HK-2 (cell line): Measurements from ENCODE around the gene MRPS33.
"Not testable (repeated sequence)": the region's sequence is repeated elsewhere in the genome, so short reads cannot be mapped to it uniquely, and the experiment has no call there.

Experiments
- DNase-seq: peaks from one replicate; pipeline ENCODE4 v3.0.0-alpha.2; 2018; ENCODE audit not compliant: unreplicated experiment

Gene MRPS33

GRCh38 chr7:141014524-141015395 is at the start of gene MRPS33:
Gene MRPS33 (minus strand): TSS chr7:141014952. CDS start chr7:141010633, 4,319 bp downstream.
- DNase-seq = peak; percentile 96

- DNase-seq = no peak
These were observed 43.0 kb upstream of the MRPS33 start for GRCh38 chr7:141057788-141058187.

GRCh38 chr7:141055146-141055545 is 40.4 kb upstream of the MRPS33 start:
- no peak for DNase-seq

- DNase-seq = peak; percentile 89
These were observed 38.9 kb upstream of the MRPS33 start for GRCh38 chr7:141053626-141054025.

DNA sequence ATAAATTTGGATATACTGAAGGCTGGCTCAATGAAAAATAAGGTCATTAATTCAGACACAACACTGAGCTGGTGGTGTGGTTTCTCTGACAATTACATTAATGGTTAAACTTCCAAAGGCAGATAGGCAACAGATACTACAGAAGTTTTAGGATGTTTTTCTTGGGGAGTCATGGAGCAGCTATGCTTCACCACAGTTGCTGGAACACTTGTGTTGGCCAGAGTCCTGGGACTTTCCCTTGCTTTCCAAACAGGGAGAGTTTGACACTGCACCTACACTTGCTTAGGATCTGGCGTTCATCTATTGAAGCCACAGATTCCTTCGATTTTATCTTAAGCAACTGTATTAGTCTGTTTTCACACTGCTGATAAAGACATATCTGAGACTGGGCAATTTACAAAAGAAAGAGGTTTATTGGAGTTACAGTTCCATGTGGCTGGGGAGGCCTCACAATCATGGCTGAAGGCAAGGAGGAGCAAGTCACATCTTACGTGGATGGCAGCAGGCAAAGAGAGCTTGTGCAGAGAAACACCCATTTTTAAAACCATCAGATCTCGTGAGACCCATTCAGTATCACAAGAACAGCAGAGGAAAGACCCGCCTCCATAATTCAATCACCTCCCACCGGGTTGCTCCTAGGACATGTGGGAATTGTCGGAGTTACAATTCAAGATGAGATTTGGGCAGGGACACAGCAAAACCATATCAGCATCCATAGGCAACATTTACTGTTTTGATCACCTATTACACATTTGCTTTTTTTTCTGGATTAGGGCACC is 31.3 kb upstream of the MRPS33 start:
- peak; percentile 64 for DNase-seq

- peak; percentile 80 for DNase-seq
These were observed 30.5 kb upstream of the MRPS33 start for GRCh38 chr7:141045126-141045841.

DNA sequence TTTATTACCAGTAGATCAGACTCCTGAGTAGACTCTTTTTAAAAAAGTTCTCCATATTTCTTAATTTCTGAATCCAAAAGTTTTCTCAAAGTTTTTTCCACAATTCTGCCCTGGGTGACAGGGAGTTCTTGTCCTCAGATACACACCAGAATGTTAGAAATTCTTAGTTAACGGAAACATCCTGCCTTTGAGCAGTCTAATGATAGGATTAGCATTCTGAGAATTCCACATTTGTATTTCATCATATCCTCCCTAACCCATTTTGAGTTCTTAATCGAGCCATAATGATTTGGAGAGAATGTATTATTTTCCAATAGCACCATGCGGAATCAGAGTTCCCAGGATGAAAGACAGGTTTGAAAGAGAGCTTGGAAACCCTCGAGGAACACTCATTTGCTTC is 28.9 kb upstream of the MRPS33 start:
- DNase-seq = no peak

GRCh38 chr7:141042222-141043193 is 27.8 kb upstream of the MRPS33 start:
- no peak for DNase-seq

DNA sequence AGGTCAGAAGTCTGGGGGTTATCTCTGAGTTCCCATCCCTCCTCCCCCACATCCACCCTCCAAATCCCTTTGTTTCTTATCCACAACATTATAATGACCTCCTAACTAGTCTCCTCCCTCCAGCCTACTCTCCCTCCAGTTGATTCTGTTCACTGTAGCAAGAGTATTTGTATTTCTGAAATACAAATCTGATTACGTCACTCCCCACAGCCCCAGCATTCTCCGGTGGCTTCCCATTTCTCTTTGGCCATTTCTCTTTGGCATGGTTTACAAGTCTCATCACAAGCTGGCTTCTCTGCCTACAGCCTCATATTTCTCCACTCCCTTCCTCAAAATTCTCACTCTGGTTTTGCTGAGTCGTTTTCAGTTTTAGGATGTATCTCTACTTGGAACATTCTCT is 24.6 kb upstream of the MRPS33 start:
- DNase-seq = no peak

- not testable (repeated sequence) for DNase-seq
These were observed 23.3 kb upstream of the MRPS33 start for GRCh38 chr7:141038100-141038499.

- DNase-seq = not testable (repeated sequence)
These were observed 18.0 kb upstream of the MRPS33 start for GRCh38 chr7:141032539-141033323.

DNA sequence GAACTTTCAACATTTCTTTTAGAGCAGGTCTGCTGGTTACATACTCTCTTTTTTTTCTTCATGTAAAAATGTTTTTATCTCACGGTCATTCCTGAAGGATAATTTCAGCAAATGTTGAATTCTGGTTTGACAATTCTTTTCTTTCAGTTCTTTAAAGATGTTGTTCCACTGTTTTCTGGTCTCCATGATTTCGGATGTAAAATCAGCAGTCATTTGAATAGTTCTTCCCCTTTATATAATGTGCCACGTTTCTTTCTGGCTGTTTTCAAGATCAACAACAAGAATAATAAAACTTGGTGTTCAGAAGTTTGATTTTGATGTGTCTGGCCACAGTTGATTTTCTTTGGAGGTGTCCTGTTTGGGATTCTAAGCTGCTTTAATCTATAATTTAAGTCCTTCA is 14.0 kb upstream of the MRPS33 start:
- DNase-seq = no peak

- no peak for DNase-seq
These were observed 12.3 kb upstream of the MRPS33 start for GRCh38 chr7:141027043-141027442.

GRCh38 chr7:141024668-141025067 is 9.9 kb upstream of the MRPS33 start:
- no peak for DNase-seq

DNA sequence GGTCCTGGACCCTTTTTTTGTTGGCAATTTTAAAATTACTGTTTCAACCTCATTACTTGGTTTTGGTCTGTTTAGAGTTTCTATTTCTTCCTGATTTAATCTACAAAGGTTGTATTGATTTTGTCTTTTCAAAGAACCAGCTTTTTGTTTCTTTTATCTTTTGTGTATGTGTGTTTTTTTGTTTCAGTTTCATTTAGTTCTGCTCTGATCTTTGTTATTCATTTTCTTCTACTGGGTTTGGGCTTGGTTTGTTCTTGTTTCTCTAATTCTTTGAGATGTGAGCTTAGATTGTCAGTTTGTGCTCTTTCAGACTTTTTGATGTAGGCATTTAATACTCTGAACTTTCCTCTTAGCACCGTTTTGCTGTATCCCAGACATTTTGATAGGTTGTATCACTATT is 8.5 kb upstream of the MRPS33 start:
- DNase-seq = no peak

GRCh38 chr7:141017555-141017954 is 2.8 kb upstream of the MRPS33 start:
- DNase-seq = no peak

GRCh38 chr7:141016349-141016748 is 1.6 kb upstream of the MRPS33 start:
- no peak for DNase-seq

GRCh38 chr7:141014125-141014523 is 628 bp downstream of the MRPS33 start:
- DNase-seq = no peak

GRCh38 chr7:141013345-141013715 is 1.4 kb downstream of the MRPS33 start:
- DNase-seq = no peak

DNA sequence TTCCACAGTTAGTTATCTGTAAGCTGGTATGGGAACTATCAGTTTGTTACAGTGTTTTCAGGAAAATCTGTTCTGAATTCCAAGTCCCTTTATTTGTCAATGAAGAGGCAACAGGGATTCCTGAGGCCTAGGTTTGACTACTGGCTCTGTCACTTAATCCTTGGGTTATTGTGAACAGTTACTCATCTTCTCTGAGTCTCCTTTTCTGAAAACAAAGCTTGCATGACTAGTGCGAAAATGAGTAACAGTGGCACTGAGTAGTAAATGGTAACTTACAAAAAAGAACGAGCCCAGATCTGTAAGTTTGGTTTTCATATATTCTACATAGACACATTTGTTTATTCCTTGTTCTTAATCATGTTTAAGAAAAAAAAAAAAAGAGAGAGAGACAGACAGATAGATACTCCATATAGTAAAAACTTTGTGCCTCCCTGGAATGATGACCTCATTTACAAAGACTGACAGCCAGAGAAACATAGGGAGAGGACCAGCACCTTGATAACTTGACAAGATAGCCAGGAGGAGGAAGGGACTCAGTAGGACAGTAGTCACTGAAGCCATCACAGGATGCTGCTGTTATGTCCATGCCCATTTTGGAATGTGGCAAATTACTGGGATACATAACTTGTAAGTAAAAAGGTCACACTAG is 1.9 kb downstream of the MRPS33 start:
- DNase-seq = no peak
